Activated T-cell treated with anti-CD3 and anti-CD28 coated beads, Interleukin-2, amount 50 U/mL, for 48 hours (primary cell): ENCODE data around the gene KIAA2012.
"Not testable (repeated sequence)": the region's sequence is repeated elsewhere in the genome, so short reads cannot be mapped to it uniquely, and the experiment has no call there.

Experiments
- DNase-seq, 2 experiments: peaks; one replicate each; pipeline ENCODE4 v3.0.0-alpha.2; 2020

Gene KIAA2012

DNA sequence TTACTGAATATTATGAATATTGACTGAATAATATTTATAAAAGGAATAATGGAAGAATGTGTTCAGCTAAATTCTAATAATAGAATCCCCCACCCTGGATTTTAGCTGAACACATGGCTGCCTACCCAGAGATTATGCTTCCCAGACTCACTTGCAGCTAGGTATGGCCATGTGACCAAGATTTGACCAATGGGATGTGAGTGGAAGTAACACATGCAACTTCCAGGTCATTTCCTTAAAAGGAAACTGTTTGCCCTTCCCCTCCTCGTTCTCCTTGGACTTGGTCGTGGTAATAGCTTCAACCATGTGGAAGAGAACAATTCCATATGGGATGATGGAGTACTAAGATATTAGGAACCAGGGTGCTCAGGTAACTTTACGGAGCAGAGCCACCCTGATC, 47.8 kb downstream of the KIAA2012 start:
- DNase-seq: no peak

DNA sequence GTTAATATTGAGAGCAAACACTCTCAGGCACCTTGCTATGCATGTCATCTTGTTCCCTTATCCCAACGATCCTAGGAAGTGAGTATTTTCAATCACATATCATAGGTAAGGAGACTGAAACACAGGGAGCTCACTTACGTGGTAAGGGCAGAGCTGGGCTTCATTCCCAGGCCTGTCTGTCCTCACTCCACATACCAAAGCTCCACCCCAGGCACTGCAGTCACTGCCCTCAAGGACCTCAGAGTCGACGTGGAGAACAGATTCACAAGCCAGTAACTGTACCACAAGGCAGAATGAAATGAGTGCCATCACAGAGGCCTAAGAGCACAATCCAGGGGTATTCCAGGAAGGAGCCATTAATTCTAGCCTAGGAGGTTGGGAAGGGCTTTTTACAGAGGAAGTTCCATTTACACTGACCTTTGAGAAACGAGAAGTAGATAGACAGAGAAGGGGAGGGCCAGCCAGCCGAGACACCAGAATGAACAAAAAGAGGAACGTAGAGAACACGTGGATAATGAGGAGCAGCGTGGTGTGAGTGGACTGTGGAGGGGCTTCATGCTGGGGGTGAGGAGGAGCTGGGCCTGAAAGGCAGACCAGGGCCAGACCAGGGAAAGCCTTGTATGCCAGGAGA, 48.6 kb downstream of the KIAA2012 start:
- DNase-seq: no peak

DNA sequence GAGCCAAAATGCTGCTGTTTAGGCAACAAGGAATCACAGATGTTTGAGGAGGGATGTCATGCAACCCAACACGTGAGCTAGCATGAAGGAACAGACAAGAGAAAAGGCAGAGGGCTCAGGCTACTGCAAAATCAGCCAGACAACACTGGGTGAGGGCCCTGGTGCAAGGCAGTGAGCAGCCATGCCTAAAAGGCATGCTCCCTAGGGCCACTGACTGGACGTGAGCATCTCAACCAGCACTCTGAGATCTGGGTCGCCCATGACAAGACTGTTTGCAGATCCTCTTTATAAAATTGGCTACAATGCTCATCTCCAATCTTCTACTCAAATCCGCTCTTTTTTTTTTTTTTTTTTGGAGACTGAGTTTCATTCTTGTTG, 49.1 kb downstream of the KIAA2012 start:
- no peak for DNase-seq

DNA sequence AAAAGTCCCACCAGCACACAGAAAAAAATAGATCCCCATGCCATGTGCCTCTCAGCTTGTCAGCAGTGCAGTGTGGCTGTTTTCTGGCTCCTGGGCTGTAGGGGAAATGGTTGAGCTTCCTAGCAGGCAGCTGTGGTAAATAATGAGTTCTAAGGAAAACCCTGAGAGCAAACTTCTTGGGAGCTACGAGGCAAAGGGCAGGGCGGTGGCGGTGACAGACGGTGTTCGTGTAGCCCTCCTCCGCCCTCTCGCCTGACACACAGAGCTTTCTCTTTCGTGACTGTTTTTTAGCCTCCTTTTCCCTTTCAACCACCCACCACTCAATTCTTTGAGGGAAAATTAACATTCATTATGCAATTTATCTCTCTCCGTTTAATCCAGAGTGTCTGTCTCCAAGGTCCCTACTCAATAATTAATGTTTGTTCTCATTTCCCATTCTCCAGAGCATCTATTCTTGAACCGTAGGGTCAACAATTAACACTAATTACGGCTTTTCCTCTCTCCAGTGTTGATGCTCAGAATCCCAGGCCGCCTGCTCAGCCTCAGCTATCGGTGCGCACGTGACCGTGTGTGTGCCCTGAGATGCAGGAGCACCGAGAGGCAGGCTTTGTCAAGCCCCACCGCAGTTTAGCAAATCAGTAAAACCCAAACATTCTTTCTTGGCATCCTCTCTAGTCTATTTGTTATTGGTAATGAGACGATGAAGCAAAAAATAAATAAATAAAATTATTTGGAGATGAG, 50.1 kb downstream of the KIAA2012 start:
- DNase-seq: no peak

DNA sequence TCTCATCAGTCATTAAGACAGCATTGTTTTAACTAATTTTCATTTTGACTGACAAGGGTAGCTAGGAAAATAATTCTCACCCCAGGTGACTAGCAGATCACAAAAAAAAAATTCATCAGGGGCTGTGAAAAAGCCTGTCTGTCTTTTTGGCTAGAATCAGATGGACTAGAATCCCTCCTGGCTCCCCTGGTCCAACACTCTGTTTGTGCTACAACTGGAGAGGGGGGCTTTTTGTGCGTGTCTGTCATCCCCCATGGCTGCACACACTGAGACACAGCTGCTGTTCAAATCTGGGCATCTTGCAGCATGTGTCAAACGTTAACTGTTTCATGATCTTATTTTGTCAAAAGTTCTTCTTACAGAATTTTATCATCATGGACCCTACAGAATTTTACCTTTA, 51.2 kb downstream of the KIAA2012 start:
- no peak for DNase-seq

DNA sequence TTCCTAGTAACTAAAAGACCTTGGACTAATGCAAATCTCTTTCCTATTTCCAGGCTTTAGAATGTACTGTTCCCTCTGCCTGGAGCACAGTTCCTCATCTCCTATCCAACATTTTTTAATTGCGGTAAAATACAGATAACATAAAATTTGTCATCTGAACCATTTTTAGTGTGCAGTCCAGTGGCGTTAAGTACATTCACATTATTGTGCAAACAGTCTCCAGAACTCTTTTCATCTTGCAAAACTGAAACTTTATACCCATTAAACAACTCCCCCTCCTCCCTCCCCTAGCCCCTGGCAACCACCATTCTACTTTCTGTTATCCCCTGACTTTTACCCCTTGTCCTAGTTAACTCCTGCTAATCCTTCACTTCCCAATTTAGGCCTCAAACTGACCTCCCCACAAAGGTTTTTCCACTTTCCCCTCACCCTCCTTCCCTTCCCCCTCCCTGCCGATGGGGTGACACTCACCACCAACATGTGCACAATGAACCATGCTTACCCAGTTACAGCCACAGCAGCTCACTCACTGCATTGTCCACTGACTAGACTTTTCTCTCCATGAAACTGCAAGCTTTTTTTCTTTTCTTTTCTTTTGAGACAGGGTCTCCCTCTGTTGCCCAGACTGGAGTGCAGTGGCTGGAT, 54.8 kb downstream of the KIAA2012 start:
- no peak for DNase-seq

DNA sequence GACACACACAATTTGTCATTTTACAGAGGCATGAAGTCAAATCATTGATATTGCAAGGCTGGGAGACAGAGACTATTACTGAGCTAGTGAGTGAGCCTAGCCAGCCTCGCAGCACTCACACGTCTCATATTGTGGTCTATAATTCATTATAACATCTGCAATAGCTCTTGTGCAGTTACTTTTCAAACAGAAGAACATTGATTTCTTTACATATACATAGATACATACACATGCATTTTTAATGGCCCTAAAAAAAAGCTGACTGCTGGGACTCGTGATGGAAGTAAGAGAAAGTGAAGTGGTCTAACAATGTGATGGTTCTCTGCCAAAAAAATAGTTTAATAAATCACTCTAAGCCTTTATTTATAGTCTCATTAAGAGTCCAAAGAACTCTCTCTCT, 56.8 kb downstream of the KIAA2012 start:
- DNase-seq: no peak

DNA sequence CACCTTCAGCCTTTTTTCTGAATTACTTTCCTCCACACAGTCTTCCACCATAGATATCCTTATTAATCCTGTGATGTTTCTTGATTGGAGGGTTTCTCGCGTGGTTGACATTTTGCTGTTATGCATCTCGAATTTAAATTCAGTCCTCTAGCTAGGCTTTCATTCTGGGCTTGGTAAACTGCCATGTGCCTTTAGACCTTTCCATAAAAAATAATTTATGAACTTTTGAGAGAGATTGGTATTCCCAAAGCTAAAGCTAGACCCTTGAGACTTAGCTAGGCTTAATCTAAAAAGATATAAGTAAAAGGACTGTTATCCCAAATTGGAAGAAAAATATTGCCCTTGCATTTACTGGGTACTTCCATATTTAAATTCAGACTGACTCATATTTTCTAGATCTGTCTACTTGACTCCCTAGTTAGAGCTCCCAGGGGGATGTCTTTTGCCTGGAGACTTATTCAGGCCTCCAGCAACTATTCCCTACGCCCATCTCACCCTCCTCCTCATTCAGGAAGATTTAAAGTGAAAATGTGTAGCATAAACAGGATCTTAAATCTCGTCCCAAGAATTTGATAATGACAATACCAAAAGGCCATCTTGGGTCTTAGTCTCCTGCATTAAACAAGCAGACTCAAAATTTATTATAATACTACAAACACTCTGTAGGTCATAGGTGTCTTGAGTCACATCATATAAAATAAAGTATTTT, 60.3 kb downstream of the KIAA2012 start:
- DNase-seq: no peak

DNA sequence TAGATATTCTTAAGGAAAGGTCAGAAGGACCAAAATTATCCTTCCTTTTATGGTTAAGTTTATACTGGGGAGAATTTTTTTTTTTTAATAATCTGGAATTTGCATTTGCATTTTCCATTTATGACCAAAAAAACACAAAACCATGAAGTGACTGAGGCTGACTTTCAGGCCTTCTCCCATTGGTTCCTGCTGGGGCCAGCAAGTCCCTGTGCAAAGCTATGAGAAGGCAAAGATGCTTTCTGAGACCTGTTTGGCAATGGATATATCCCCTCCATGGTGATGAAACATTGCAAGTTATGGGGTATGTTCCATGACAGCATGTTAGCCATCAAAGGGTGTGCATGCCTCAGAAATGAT, 60.8 kb downstream of the KIAA2012 start:
- no peak for DNase-seq

DNA sequence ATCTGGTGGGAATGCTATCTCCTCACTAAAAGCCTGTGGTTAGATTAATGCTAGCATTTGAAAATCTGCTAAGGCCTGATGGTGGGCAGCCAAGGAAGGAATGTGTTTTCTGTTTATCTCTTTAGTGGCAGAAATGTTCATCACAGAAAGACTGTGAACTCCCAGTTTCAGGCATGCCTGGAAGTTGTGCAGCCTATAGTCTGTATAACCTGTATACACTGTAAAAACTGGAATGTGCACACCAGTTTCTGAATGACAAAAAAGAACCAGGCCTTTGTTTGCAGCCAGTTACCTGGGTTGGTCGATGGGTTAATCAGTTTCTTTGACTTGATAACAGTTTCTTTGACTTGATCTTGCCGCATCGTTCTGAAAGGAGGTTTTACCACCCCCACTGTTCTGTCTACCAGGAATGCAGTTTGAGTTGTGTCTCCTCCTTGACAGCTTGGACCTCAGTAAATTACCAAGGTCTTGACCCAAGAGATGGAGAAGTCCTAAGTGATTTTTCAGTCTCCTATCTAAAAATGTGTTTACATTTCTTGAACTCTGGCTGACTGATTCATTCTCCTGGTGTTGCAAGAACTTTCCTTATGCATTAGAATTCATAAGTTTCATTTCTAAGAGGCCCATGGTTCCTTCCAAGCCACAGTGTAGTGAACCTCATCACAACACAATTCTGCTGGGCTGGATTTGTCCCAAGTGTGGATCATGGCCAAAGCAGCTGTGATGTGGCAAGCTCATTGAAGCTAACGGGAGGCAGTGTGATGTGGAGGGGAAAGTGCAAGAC, 62.2 kb downstream of the KIAA2012 start:
- no peak for DNase-seq

DNA sequence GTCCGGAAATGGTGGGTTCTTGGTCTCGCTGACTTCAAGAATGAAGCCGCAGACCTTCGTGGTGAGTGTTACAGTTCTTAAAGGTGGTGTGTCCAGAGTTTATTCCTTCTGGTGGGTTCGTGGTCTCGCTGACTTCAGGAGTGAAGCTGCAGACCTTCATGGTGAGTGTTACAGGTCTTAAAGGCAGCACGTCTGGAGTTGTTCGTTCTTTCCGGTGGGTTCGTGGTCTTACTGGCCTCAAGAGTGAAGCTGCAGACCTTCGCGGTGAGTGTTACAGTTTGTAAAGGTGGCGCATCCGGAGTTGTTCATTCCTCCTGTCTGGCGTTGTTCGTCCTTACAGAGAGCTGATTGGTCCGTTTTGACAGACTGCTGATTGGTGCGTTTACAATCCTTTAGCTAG, 63.0 kb downstream of the KIAA2012 start:
- not testable (repeated sequence) for DNase-seq

DNA sequence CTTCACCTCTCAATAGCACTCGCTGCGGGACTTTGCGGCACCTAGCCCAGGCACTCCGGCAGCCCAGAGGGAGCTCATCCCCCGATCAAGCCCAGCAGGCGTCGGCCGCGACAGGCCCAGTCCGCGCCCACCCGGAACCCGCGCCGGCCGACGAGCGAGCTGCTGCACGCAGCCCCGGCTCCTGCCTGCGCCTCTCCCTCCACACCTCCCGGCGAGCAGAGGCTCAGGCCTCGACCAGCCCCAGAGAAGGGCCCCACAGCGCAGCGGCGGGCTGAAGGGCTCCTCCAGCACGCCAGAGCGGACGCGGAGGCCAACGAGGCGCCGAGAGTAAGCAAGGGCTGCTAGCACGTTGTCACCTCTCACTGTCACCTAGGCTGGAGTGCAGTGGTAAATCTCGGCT, 63.5 kb downstream of the KIAA2012 start:
- DNase-seq: no peak

DNA sequence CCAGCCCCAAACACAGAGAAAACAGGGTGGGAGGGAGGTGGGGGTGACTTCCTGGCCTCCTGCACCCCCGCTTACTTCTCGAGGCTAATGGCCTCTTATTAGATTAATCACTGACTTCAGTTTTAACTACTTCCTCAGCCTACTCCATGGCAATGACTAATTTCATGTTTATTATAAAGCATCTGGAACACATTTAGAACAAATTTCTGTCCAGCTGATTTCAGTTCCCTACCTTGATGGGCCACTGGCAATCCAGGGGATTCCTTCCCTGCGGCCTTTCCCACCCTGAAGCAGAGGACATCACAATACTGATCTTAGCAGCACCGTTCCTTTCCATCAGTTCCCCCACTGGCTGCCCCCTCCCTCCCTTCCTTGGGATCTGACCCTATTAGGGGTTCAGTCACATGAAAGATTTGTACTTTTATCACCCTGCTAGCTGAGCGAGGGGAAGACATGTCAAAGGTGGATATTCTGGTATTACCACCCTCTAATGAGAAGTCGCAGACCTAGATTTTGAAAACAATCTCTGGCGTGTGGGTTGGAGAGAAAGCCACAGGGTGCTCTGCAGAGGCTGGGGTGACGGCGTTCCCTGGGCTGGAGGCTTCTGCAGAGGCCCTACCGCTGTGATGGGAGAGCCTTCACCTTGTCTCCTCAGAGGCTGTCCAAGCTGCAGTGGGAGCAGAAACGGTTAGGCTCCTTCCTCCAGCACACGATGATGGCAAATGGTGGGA, 67.6 kb downstream of the KIAA2012 start:
- DNase-seq: no peak

DNA sequence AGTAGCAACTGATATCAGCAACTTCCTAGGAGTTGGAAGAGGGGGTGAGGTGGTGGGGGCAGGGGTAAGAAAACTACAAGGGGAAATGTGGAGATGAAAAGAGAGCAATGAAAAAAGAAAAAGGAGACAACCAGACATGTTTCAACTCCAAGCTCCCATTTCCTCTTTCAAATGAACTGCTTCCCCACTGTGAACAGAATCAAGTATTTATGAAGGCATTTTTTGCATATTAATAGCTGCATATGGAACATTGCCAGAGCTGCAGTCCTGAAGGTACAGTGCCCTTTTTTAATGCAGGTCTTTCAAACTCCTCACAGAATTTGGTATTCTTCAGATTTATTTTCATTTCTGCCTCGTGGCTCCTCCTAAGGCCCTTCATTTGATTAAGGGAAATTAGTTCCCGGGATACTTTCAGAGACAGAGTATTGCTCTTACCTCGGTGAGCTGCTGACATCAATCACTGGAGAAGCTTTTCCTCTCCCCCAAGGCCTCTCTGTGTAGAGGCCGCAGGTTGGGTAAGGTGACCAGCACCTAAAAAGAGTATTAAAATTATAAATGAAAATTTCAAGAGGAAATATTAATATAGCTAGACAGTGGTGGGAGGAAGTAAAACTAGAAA, 68.4 kb downstream of the KIAA2012 start:
- no peak for DNase-seq

DNA sequence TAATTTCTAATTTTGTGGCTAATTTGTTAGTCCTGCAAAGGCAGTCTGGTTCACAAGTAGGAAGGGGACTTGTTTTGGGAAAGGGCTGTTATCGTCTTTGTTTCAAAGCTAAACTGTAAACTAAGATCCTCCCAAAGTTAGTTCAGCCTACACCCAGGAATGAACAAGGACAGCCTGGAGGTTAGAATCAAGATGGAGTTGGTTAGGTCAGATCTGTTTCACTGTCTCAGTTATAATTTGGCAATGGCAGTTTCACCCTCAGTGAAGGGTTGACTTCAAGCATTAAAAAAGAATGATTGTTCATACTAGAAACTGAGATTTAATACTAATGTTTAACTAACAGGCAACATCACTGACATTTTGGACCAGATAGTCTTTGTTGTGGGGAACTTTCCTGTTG, 69.5 kb downstream of the KIAA2012 start:
- DNase-seq: no peak

DNA sequence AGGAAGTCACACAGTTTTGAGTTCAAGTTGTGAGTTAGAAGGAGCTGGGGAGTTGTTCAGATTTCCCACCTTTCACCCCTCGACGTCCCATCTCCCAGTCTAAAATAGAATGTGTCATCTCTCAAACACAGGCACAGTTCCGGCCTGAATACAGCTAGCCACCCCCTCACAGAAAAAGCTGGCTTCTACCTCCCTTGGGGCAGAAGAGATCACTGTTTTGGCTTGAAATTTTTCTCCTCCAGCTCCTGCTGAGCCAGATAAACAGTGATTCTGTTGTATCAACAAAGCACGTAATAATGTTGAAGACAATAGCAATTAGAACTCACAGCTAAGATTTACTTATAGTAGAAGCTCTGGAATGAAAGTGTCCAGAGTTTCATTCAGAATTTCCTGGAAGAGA, 74.7 kb downstream of the KIAA2012 start:
- DNase-seq: no peak

DNA sequence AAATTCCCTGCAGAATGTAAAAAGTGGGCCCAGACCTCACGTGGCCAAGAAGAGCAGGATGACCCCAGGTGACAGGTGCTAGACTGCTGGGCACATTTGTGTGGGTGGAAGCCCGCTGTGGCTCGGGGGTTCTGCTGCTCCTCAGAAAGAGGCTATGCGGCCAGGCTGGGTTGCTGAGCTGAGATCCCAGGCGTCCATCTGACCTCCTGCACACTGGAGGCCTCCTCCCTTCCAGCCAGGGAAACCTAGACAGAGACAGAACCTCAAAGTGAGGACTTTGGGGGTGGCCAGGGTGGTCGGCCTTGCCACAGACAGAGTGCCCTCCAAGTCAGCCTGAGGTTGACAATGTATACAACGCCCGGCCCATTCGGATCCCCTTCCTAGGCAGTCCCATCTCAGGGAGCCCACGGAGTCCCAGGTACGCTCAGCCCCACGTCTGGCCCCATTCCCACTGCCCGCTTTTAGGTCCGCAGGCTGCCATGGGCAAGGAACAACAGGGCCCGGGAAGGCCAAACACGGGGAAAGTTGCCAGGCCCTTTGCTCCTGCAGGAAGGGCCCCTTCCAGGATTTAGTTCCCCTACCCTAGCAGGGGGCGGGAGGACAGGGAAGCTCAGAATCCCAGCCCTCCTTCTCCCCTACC, 75.6 kb downstream of the KIAA2012 start:
- no peak for DNase-seq

DNA sequence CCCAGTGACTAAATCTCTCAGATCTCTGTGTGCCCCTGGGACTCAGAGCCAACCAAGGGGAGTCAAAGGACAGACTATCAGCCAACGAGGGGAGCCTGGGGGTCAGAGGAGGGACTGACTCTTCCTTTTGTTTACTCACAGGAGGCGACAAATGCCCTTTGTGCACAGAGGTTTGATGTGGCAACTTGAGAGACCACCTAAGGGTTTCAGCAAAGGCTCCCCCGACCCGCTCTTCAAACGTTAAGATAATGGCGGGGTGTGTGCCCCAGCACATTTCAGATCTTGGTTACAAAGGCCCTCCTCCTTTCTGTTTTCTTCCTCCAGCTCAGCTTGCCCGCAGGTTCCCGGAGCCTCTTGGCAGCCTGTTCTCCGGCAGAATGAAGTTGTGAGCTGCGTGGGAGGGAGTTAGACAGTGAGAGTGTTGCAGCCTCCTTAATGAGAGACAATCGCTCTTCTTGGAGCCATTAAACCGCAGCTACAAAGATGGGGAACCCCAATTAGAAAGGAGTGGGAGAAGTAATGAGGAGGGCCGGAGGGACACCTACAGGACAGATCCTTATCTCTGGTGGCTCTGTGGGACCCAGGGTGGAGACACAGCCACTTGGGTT, 76.2 kb downstream of the KIAA2012 start:
- DNase-seq: no peak

DNA sequence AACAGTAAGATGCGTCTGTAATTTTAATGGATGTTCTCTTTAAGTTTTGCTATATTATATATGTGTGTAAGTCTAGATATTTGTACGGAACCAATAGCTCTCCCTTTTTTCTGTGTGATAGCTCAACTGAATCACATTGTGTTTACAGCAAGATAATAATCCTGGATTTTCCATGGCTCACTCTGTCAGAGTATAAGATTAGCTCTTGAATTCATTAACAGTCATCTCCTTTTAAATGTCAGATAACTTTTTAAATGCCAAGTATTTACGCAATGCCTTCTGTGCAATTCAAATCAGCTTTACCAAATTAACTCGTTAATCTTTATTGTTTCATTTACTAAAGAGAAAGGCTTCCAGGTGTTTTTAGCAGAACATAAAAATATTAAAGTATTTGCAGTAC, 76.9 kb downstream of the KIAA2012 start:
- DNase-seq: no peak

DNA sequence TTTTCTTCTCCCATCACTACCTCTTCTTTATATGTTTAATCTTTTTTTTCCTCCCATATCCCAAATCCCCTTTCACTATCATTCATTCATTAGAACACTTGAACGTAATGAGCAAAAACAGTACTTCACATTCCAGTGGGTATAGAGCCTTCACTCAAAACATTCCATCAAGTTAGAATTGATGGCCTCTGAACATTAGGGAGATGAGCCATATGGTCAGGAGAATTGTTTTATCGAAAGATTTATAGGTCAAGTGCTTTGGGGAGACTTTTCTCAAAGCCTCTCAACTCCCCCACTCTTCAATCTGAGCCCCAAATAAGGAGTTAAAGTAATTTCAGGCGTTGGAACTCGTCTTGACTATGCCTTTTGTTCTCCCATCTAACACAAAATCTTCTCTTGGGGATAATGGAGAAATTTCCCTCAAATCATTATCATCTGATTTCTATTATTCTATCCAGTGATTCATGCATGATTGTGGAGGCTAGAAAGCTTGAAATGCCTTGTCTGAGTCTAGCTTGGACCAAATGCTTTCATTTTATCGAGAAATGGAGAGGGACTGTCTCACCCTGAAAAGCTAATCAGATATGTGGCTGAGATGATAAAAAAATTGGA, 79.2 kb downstream of the KIAA2012 start:
- DNase-seq: no peak
